ENCODE results near the gene TYSND1. TPM values are rescaled to one million over a fixed set of nuclear protein-coding genes. Genes with fewer than 3 reads are reported as not detected.
A peak's percentile ranks its signal among the peaks of the same experiment; 100 is the strongest.

Gene TYSND1
- total RNA-seq, 6 donors from 2014 or later = 9.1 to 23.0 (median 15.7) TPM

DNA sequence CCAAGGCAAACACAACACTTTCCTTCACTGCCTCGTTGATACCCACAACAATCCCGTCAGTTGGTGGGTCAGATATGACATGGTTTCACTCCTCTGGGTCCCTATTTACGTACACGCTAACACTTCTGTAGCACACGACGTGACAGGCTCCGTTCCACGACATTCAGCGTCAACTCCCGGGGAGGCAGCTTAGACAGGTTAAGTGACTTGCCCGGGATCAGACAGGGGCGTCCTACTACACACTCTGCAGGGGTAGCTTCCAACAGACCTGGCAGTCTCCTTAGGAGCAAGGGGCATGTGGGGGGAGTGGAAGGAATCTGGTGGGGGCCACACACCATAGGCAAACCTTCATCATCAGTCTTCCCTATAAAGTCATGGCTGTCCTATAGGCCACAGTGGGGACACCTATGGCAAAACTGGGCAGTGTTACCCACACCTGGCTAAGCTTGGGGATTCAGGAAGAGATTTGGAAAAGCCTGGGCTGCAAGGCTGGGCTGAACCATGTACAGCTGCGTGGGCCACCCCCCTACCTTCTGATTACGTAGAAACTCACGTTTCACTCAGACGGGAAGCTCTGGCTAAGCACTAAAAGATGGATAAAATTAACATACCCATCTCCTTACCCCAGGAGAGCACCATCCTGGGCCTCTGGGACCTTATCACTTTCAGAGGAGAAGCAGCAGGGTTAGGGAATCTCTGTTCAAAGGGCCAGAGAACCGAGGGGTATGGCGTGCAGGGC, 2.0 kb downstream of the TYSND1 start:
- no peak for ATAC-seq (ENCODE audit: low FRiP score in 2 of 2)
- Histone ChIP-seq H3K27me3 (no peaks in the 10 kb centered on the region), H3K4me1 (peaks cover 11 to 30% (median 19%) of the 10 kb centered on the region in 4 donors), H3K9me3 (no peaks in the 10 kb centered on the region), H3K4me3 (peak overlapping the region in 2 of 4 donors; percentile 85 to 90), H3K36me3 (peaks cover 0 to 11% (median 5%) of the 10 kb centered on the region in 4 donors), H3K27ac (peak overlapping the region in 1 of 4 donors; percentile 92)
- WGBS, 2 donors = 85 to 88% methylated on average over 18 of the region's 18 CpGs
- DNase-seq = no peak
- TF ChIP-seq, protein P1, sequence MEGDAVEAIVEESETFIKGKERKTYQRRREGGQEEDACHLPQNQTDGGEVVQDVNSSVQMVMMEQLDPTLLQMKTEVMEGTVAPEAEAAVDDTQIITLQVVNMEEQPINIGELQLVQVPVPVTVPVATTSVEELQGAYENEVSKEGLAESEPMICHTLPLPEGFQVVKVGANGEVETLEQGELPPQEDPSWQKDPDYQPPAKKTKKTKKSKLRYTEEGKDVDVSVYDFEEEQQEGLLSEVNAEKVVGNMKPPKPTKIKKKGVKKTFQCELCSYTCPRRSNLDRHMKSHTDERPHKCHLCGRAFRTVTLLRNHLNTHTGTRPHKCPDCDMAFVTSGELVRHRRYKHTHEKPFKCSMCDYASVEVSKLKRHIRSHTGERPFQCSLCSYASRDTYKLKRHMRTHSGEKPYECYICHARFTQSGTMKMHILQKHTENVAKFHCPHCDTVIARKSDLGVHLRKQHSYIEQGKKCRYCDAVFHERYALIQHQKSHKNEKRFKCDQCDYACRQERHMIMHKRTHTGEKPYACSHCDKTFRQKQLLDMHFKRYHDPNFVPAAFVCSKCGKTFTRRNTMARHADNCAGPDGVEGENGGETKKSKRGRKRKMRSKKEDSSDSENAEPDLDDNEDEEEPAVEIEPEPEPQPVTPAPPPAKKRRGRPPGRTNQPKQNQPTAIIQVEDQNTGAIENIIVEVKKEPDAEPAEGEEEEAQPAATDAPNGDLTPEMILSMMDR (IDR thresholded peaks at IDR 0.05) = no peak
- TF ChIP-seq POLR2AphosphoS5 (IDR thresholded peaks at IDR 0.05) (no peak), POLR2A (IDR thresholded peaks at IDR 0.05) (no peak), EP300 (IDR thresholded peaks at IDR 0.05) (no peak)

DNA sequence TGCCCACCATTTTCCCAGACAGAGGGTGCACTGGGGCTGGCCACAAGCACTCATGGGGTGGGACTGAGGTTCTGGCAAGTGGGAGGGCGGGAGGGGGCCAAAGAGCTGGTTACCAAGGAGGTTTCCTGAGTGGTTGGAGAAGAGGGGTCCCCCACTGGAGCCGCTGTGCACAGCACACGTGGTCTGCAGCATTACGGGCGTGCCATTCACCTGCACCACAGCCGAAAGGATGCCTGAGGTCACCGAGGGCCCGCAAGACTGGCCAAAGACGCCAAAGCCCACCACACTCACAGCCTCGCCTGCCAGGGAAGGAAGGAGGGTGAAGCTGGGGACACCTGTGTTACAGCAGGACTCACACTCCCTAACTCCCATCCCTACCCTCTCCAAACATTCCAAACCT, 3.9 kb downstream of the TYSND1 start:
- peaks cover 0 to 10% (median 6%) of the 10 kb centered on the region in 4 donors for H3K36me3 ChIP-seq
- no peak overlapping the region for H3K4me3 ChIP-seq
- H3K4me1 ChIP-seq = peaks cover 11 to 30% (median 18%) of the 10 kb centered on the region in 4 donors
- no peaks in the 10 kb centered on the region for H3K9me3 ChIP-seq
- H3K27ac ChIP-seq = no peak overlapping the region
- no peak for ATAC-seq (ENCODE audit: low FRiP score in 2 of 2)
- no peaks in the 10 kb centered on the region for H3K27me3 ChIP-seq
- WGBS, 2 donors = 90 to 100% methylated on average over 2 to 10 of the region's 10 CpGs
- TF ChIP-seq EP300 (IDR thresholded peaks at IDR 0.05) (no peak), POLR2A (IDR thresholded peaks at IDR 0.05) (no peak), POLR2AphosphoS5 (IDR thresholded peaks at IDR 0.05) (no peak)
- TF ChIP-seq, protein P1 (IDR thresholded peaks at IDR 0.05) = no peak
- no peak for DNase-seq

GRCh38 chr10:70140297-70140696, 6.2 kb downstream of the TYSND1 start:
- 89 to 93% methylated on average over 5 of the region's 5 CpGs for WGBS, 2 donors
- no peak for ATAC-seq (ENCODE audit: low FRiP score in 2 of 2)

DNA sequence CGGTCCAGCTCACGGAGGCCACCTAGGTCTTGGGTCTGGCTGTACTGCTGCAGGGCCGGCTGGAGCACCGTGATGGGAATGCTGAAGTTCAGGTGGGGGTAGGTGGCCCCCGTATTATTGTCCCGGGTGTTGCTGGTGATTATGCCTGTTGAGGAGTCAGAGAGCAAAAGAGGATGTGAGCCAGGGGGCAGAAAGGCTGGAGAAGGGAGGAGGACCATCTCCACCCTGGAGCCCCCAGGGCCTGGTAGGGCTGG, 6.6 kb downstream of the TYSND1 start:
- no peaks in the 10 kb centered on the region for H3K27me3 ChIP-seq
- H3K9me3 ChIP-seq = no peaks in the 10 kb centered on the region
- WGBS, 2 donors = 95 to 97% methylated on average over 6 of the region's 6 CpGs
- peaks cover 5 to 9% (median 6%) of the 10 kb centered on the region in 4 donors for H3K4me1 ChIP-seq
- no peak overlapping the region for H3K4me3 ChIP-seq
- TF ChIP-seq EP300 (IDR thresholded peaks at IDR 0.05) (no peak), POLR2AphosphoS5 (IDR thresholded peaks at IDR 0.05) (no peak), POLR2A (IDR thresholded peaks at IDR 0.05) (no peak)
- TF ChIP-seq, protein P1 (IDR thresholded peaks at IDR 0.05) = no peak
- ATAC-seq (ENCODE audit: low FRiP score in 2 of 2) (no peak), DNase-seq (no peak)
- H3K36me3 ChIP-seq = peaks cover 0 to 10% (median 6%) of the 10 kb centered on the region in 4 donors
- no peak overlapping the region for H3K27ac ChIP-seq

More at GRCh38 chr10:70140297-70140696, 6.2 kb downstream of the TYSND1 start:
- TF ChIP-seq POLR2A (IDR thresholded peaks at IDR 0.05) (no peak), EP300 (IDR thresholded peaks at IDR 0.05) (no peak), POLR2AphosphoS5 (IDR thresholded peaks at IDR 0.05) (no peak)
- TF ChIP-seq, protein P1 (IDR thresholded peaks at IDR 0.05) = no peak
- Histone ChIP-seq H3K36me3 (peaks cover 0 to 10% (median 6%) of the 10 kb centered on the region in 4 donors), H3K27ac (no peak overlapping the region), H3K4me1 (peaks cover 9 to 13% (median 9%) of the 10 kb centered on the region in 4 donors), H3K9me3 (no peaks in the 10 kb centered on the region), H3K27me3 (no peaks in the 10 kb centered on the region), H3K4me3 (no peak overlapping the region)
- no peak for DNase-seq

Data from upper lobe of left lung (tissue), 6 donors.